Measurements from ENCODE around the gene NAALADL1.

NAALADL1 gene, protein sequence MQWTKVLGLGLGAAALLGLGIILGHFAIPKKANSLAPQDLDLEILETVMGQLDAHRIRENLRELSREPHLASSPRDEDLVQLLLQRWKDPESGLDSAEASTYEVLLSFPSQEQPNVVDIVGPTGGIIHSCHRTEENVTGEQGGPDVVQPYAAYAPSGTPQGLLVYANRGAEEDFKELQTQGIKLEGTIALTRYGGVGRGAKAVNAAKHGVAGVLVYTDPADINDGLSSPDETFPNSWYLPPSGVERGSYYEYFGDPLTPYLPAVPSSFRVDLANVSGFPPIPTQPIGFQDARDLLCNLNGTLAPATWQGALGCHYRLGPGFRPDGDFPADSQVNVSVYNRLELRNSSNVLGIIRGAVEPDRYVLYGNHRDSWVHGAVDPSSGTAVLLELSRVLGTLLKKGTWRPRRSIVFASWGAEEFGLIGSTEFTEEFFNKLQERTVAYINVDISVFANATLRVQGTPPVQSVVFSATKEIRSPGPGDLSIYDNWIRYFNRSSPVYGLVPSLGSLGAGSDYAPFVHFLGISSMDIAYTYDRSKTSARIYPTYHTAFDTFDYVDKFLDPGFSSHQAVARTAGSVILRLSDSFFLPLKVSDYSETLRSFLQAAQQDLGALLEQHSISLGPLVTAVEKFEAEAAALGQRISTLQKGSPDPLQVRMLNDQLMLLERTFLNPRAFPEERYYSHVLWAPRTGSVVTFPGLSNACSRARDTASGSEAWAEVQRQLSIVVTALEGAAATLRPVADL

DNA sequence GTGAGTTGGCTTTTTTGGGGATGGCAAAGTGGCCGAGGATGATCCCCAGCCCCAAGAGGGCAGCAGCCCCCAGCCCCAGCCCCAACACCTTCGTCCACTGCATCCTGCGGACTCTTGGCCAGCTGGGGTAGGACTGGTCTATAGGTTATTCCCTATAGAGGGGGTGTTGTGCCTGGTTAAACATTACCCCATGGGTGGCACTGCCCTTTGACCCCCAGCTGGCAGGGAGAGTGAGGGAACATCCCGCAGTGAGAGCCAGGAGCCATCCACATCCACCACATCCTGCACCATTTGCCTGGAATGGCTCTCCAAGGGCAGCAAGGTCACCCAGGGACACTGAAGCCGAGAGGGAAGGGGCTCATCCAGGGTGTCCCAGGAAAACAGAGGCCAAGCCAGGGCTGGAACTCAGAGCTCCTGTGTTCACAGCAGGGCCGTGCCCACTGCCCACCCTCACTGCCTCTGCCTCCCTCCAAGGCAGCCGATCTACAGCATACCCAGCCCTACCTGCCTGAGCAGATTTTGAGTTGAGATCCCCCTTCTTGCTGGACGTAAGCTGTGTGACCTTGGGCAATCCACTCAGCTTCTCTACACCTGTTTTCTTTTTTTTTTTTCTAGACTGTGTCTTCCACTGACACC is at the start of gene NAALADL1:
NAALADL1 (minus strand) TSS at position 135 of the 636 bp plus-strand sequence; CDS start at position 103, 32 bp downstream.
- DNase-seq: no peak

DNA sequence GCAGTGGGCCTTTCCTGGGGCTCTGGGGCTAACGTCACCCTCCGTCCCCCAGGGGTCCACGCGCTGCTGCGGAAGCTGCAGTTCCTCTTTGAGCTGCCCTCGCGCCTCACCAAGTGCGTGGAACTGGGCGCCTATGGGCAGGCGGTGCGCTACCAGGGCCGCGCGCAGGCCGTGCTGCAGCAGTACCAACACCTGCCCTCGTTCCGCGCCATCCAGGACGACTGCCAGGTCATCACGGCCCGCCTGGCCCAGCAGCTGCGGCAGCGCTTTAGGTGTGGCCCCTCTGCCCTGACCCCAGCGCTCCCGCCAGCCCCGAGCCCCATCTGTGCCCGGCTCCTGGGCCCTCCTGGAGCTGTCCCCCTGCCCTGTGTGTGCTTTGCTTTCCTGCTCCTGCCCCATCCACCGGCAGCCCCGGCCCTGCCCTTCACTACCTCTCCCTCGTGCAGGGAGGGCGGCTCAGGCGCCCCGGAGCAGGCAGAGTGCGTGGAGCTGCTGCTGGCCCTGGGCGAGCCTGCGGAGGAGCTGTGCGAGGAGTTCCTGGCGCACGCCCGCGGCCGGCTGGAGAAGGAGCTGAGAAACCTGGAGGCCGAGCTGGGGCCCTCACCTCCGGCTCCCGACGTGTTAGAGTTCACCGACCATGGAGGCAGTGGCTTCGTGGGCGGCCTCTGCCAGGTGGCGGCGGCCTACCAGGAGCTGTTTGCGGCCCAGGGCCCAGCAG is 49.6 kb upstream of the NAALADL1 start:
- DNase-seq: no peak

- no peak for DNase-seq
Observed at GRCh38 chr11:65107078-65107477, 48.7 kb upstream of the NAALADL1 start.

GRCh38 chr11:65104628-65105027 is 46.3 kb upstream of the NAALADL1 start:
- no peak for DNase-seq

DNA sequence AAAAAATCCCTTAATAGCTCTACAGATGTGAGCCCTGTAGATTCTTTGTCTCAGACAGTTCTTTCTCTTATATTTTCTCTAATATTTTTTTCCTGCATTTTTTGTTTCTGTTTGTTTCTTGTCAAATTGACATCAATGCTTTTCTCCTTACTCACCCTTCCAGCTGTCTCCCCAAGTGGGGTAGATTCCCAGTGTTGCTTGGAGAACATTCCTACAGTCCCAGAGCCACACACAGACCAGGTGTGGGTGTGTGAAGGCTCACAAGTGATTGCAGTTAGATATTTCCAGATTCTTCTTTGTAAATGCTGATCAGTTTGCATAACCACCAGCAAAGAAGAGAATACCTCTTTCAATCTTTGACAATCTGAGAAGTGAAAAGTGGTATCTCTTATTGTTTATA is 45.1 kb upstream of the NAALADL1 start:
- DNase-seq: no peak

DNA sequence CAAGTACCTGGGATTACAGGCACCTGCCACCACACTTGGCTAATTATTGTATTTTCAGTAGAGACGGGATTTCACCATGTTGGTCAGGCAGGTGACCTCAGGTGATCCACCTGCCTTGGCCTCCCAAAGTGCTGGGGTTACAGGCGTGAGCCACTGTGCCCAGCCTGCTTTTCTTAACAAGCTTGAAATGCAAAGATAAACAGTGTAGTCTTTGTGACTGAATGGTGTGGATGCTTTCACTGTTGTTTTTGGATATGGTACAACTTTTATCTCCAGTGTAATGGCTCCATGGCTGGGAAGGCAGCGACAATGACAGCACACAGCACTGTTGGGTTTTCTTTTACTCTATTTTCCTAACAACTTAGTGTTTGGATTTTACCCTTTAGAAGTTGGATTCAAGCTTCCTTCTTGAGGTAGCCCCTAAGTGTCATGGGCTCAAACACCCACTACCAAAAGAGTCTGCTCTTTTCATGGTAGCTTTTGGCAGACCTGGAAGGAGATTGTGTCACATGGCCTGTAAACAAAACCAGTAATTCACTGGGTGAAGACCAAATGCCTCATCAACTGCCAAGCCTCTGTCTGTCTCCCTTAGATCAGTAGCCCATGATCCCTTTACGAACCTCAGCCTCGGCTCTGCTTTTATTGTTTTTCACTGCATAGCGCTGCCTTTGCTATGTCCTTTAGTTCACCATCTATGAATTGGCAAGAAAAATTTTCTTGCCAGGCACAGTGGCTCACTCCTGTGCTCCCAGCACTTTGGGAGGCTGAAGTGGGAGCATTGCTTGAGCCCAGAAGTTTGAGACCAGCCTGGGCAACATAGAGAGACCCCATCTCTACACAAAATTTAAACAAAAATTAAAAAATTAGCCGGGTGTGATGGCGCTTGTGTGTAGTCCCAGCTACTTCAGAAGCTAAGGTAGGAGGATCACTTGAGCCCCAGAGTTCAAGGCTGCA is 44.1 kb upstream of the NAALADL1 start:
- no peak for DNase-seq

GRCh38 chr11:65100674-65101350 is 42.5 kb upstream of the NAALADL1 start:
- DNase-seq: no peak

DNA sequence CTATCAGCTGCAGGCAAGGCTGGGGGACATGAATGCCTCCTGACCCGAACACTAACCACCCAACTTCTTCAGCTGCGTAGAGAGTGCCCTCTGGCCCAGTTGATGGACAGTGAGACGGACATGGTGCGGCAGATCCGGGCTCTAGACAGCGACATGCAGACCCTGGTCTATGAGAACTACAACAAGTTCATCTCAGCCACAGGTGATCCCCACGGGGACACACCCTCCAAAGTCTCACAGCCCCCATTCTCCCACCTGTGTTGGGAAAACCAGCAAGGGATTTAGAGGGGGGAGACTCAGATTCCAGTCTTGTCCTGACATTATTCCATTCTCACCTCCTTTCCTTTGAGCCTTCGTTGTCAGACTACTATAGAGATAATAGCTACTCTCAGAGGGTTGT is 38.6 kb upstream of the NAALADL1 start:
- DNase-seq: no peak

- peak; percentile 90 for DNase-seq
Observed at GRCh38 chr11:65095974-65096806, 37.8 kb upstream of the NAALADL1 start, which contains the start of gene VPS51. Gene VPS51 (plus strand): TSS chr11:65096214. CDS start chr11:65096251, 37 bp downstream.

GRCh38 chr11:65095427-65095826 is 37.1 kb upstream of the NAALADL1 start:
- DNase-seq: no peak

DNA sequence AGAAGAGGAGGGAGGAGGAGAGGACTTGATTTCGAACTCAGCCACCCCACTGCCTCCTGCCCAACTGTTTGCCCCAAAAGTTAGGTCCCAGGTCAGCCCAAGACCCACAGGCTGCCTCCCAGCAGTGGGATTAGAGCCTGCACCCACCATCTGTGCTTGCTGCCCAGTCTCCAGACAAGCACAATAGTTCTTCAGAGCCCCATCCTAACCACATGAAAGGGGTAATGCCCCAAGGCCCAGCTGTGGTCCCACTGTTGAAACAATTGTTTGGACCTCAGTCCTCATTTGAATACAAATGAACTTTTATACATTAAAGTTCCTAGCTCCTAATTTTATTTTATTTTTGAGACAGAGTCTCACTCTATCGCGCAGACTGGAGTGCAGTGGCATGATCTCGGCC is 32.3 kb upstream of the NAALADL1 start:
- DNase-seq: no peak

DNA sequence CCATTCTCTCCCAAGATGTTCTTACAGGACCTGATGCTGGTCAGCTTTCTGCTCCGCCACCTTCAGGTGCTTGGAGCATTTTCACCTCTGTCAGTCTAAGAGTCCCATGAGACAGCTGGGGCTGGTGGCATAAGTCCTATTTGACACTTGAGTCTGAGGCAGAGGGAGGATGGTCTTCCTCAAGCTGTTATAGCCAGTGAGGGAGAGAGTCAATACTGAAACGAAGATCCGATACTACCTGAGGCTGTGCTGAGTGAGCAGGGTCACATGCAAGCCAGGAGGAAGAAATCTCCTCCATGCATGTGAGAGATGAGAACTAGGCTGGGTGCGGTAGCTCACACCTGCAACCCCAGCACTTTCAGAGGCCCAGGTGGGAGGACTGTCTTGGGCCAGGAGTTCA is 31.3 kb upstream of the NAALADL1 start:
- DNase-seq: no peak

GRCh38 chr11:65087827-65088226 is 29.5 kb upstream of the NAALADL1 start:
- DNase-seq: no peak

DNA sequence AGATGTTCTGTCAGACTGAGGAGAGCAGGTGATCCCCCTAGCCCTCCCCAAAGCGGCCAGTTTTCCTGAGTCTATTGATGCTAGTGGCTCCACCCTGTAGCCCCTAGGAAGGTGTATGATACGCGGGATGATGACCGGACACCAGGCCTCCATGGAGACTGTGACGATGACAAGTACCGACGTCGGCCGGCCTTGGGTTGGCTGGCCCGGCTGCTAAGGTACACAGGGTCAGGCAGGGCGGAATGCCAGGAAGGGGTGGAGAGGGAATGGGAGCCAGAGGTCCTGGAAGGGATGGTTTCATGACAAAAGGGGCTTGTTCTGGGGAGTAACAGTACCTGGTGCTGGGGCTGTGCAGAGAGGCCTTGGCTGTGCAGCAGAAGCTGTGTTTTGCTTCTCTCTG is 28.9 kb upstream of the NAALADL1 start:
- no peak for DNase-seq

DNA sequence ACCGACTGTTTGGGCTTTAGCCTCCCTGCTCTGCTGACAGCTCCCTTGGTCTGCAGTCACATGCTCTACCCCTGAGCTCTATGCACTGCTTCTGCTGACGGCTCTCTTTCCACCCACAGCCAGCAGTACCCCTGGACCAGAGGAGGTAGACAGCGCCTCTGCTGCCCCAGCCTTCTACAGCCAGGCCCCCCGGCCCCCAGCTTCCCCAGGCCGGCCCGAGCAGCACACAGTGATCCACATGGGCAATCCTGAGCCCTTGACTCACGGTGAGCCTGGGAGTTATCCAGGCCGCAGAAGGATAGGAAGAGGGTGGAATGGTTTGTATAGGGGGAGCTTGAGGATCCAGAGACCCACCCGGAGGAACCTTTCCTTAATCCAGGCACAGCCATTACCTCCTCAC is 28.5 kb upstream of the NAALADL1 start:
- DNase-seq: no peak

- DNase-seq: no peak
Observed at GRCh38 chr11:65085446-65085845, 27.1 kb upstream of the NAALADL1 start.

- DNase-seq: no peak
Observed at GRCh38 chr11:65084598-65085375, 26.4 kb upstream of the NAALADL1 start.

DNA sequence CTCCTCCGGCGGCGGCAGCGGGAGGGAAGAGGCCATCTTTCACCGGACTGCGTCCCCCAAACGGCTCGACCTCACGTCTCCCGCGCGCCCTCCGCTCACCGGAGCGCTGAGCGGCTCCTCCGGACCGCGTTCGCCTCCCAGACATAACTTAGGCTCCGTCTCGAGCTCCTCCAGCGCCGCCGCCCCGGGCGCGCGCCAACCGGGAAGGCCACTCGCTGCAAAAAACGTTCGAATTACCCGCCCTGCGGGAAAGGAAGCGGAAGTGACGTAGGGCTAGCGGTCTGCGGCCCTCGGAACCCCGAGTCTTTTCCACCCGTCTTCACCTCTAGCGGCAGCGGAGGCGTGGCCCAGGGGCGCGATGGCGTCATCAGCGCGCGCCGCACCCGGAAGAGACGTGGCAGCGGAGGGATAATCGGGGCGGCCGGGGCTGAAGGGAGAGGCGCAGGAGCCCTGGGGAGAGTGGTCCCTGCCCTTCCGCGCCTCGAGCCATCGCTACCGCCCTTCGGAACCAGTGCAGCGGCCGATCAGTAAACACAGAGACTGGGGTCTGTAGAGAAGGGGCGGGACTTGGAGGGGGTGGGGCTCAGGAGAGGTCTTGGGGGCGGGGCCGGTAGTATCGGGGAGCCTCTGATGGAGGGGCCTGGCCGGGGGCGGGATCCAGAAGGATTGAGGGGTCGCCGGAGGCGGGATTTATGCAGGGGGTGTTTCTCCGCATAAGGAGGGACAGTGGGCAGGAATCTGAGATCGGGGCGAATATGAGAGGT is 25.7 kb upstream of the NAALADL1 start, which contains the start of the genes CDCA5 and ZFPL1:
CDCA5 (minus strand) TSS at position 207 of the 764 bp plus-strand sequence; CDS start at position 145, 62 bp downstream.
ZFPL1 (plus strand) TSS at position 389 of the 764 bp plus-strand sequence. CDS start 477 bp downstream, outside the sequence.
- DNase-seq: peak; percentile 96
